HepG2 (cell line): ENCODE results near the gene CIAO3. TPM values are rescaled to one million over a fixed set of nuclear protein-coding genes. Genes with fewer than 3 reads are reported as not detected.

ENCODE experiments used
- AGO1 ChIP-seq: fragments of 200-400 bp; formaldehyde crosslinking; IDR thresholded peaks from 2 replicates; pipeline ENCODE4 v1.6.1; 2017; ENCODE audit warnings: mild to moderate bottlenecking, low read depth, low read length, moderate library complexity; ENCODE audit not compliant: poor library complexity, severe bottlenecking
- ATF3 ChIP-seq: sonication (generic); formaldehyde crosslinking; IDR thresholded peaks from 2 replicates; pipeline ENCODE4 v1.4.0; 2020; ENCODE audit warnings: missing genetic modification reagents
- ERF ChIP-seq: IDR thresholded peaks from 2 replicates; pipeline ENCODE4 v1.6.1; 2018; ENCODE audit warnings: missing biosample characterization, missing genetic modification reagents
- HDAC6 ChIP-seq: fragments of 200-600 bp; sonication (generic); IDR thresholded peaks from 2 replicates; pipeline ENCODE4 v1.7.0; 2017; ENCODE audit warnings: mild to moderate bottlenecking, antibody characterized with exemption, low read length, low read depth
- HNRNPLL ChIP-seq: fragments of 200-400 bp; formaldehyde crosslinking; IDR thresholded peaks from 2 replicates; pipeline ENCODE4 v1.6.1; 2017; ENCODE audit warnings: mild to moderate bottlenecking, low read depth, low read length; ENCODE audit not compliant: poor library complexity, severe bottlenecking
- HOXA9 ChIP-seq: sonication (generic); formaldehyde crosslinking; IDR thresholded peaks from 2 replicates; pipeline ENCODE4 v1.8.1; 2022; ENCODE audit warnings: missing genetic modification reagents, mild to moderate bottlenecking, moderate library complexity, borderline replicate concordance
- NFKB2 ChIP-seq: sonication (generic); formaldehyde crosslinking; IDR thresholded peaks from 2 replicates; pipeline ENCODE4 v1.4.0; 2020; ENCODE audit warnings: missing genetic modification reagents, borderline replicate concordance
- POLR2A ChIP-seq, 2 experiments: IDR thresholded peaks; 2 replicates each; pipeline ENCODE4 v1.6.1; 2011; ENCODE audit warnings: low read depth in 2 of 2, low read length in 2 of 2, mild to moderate bottlenecking in 1 of 2, moderate library complexity in 1 of 2; ENCODE audit not compliant: insufficient read depth in 1 of 2
- RCOR2 ChIP-seq: IDR thresholded peaks from 2 replicates; pipeline ENCODE4 v1.6.1; 2016; ENCODE audit warnings: missing biosample characterization, missing genetic modification reagents
- RORA ChIP-seq: sonication (generic); formaldehyde crosslinking; IDR thresholded peaks from 2 replicates; pipeline ENCODE4 v1.5.0; 2020; ENCODE audit warnings: mild to moderate bottlenecking, missing genetic modification reagents, moderate library complexity
- SRY ChIP-seq: sonication (generic); formaldehyde crosslinking; IDR thresholded peaks from 2 replicates; pipeline ENCODE4 v1.8.0; 2022; ENCODE audit warnings: mild to moderate bottlenecking, missing genetic modification reagents
- TEAD3 ChIP-seq: optimal IDR thresholded peaks from 2 replicates; pipeline ENCODE3; 2016; ENCODE audit warnings: borderline replicate concordance
- TFAP4 ChIP-seq: sonication (generic); IDR thresholded peaks from 2 replicates; pipeline ENCODE4 v1.6.1; 2016; ENCODE audit warnings: low read depth, borderline replicate concordance
- ZFP36 ChIP-seq: fragments of 150-350 bp; IDR thresholded peaks from 2 replicates; pipeline ENCODE4 v1.6.1; 2018; ENCODE audit warnings: borderline replicate concordance, low read length, low read depth; ENCODE audit not compliant: partially characterized antibody
- ZKSCAN5 ChIP-seq: sonication (generic); formaldehyde crosslinking; IDR thresholded peaks from 2 replicates; pipeline ENCODE4 v1.5.1; 2020; ENCODE audit warnings: mild to moderate bottlenecking, missing genetic modification reagents
- ZNF264 ChIP-seq: sonication (generic); formaldehyde crosslinking; IDR thresholded peaks from 2 replicates; pipeline ENCODE4 v1.4.0; 2020; ENCODE audit warnings: missing genetic modification reagents
- ZNF550 ChIP-seq: sonication (generic); formaldehyde crosslinking; IDR thresholded peaks from 2 replicates; pipeline ENCODE4 v1.4.0; 2020; ENCODE audit warnings: mild to moderate bottlenecking, missing genetic modification reagents, borderline replicate concordance
- polyA plus RNA-seq, 8 experiments: library from polyadenylated mRNA; depleted of rRNA in 3 of 8; stranded (reverse) in 7 of 8; unstranded in 1 of 8; fragments of >200 nt; fragmentation: Illumina TruSeq in 4 of 8; extraction: Trizol in 4 of 8; gene quantifications; 2 replicates each; pipeline versions ENCODE4 v1.2.1 to v1.2.3, GENCODE V29; 2011 to 2016; ENCODE audit warnings: low read depth in 4 of 8, missing spikeins in 1 of 8, mixed read lengths in 1 of 8; ENCODE audit not compliant: insufficient read depth in 1 of 8
- total RNA-seq, 5 experiments: library from RNA; depleted of rRNA; stranded (reverse); fragments of >200 nt; fragmentation: Illumina TruSeq; extraction: Trizol; gene quantifications; 2 replicates each; pipeline ENCODE4 v1.2.3, GENCODE V29; 2016; ENCODE audit warnings: low read depth in 1 of 5
- TF ChIP-seq, protein P1 (sequence below): sonication (generic); formaldehyde crosslinking; IDR thresholded peaks from 2 replicates; pipeline ENCODE4 v1.5.0; 2020; ENCODE audit warnings: mild to moderate bottlenecking, missing genetic modification reagents, borderline replicate concordance
- TF ChIP-seq, protein P2 (sequence below): IDR thresholded peaks from 2 replicates; pipeline ENCODE4 v1.6.1; 2016; ENCODE audit warnings: missing compliant biosample characterization, missing genetic modification reagents, borderline replicate concordance
- TF ChIP-seq, protein P3 (sequence below): sonication (generic); formaldehyde crosslinking; IDR thresholded peaks from 2 replicates; pipeline ENCODE4 v1.4.0; 2020; ENCODE audit warnings: missing genetic modification reagents

CIAO3 gene
- total and polyA plus RNA-seq, 2 of the 13 experiments (the other 11 are each of a cell fraction or from before 2014, with no cell fraction given) = 21.7 to 25.0 TPM

- TF ChIP-seq, protein P1, sequence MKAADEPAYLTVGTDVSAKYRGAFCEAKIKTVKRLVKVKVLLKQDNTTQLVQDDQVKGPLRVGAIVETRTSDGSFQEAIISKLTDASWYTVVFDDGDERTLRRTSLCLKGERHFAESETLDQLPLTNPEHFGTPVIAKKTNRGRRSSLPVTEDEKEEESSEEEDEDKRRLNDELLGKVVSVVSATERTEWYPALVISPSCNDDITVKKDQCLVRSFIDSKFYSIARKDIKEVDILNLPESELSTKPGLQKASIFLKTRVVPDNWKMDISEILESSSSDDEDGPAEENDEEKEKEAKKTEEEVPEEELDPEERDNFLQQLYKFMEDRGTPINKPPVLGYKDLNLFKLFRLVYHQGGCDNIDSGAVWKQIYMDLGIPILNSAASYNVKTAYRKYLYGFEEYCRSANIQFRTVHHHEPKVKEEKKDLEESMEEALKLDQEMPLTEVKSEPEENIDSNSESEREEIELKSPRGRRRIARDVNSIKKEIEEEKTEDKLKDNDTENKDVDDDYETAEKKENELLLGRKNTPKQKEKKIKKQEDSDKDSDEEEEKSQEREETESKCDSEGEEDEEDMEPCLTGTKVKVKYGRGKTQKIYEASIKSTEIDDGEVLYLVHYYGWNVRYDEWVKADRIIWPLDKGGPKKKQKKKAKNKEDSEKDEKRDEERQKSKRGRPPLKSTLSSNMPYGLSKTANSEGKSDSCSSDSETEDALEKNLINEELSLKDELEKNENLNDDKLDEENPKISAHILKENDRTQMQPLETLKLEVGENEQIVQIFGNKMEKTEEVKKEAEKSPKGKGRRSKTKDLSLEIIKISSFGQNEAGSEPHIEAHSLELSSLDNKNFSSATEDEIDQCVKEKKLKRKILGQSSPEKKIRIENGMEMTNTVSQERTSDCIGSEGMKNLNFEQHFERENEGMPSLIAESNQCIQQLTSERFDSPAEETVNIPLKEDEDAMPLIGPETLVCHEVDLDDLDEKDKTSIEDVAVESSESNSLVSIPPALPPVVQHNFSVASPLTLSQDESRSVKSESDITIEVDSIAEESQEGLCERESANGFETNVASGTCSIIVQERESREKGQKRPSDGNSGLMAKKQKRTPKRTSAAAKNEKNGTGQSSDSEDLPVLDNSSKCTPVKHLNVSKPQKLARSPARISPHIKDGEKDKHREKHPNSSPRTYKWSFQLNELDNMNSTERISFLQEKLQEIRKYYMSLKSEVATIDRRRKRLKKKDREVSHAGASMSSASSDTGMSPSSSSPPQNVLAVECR (CRISPR knock-in tag) = 0 out of 2 replicates have a peak, but pooled peaks have one; percentile 38
- TF ChIP-seq, protein P2, sequence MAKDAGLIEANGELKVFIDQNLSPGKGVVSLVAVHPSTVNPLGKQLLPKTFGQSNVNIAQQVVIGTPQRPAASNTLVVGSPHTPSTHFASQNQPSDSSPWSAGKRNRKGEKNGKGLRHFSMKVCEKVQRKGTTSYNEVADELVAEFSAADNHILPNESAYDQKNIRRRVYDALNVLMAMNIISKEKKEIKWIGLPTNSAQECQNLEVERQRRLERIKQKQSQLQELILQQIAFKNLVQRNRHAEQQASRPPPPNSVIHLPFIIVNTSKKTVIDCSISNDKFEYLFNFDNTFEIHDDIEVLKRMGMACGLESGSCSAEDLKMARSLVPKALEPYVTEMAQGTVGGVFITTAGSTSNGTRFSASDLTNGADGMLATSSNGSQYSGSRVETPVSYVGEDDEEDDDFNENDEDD (CRISPR knock-in tag) = peak; percentile 32; the same call in 1 of the 2 replicates
- no peak for TF ChIP-seq ZNF264 (CRISPR knock-in tag)
- 0 out of 2 replicates have a peak, but pooled peaks have one; percentile 21 for TF ChIP-seq SRY
- TF ChIP-seq, protein P3, sequence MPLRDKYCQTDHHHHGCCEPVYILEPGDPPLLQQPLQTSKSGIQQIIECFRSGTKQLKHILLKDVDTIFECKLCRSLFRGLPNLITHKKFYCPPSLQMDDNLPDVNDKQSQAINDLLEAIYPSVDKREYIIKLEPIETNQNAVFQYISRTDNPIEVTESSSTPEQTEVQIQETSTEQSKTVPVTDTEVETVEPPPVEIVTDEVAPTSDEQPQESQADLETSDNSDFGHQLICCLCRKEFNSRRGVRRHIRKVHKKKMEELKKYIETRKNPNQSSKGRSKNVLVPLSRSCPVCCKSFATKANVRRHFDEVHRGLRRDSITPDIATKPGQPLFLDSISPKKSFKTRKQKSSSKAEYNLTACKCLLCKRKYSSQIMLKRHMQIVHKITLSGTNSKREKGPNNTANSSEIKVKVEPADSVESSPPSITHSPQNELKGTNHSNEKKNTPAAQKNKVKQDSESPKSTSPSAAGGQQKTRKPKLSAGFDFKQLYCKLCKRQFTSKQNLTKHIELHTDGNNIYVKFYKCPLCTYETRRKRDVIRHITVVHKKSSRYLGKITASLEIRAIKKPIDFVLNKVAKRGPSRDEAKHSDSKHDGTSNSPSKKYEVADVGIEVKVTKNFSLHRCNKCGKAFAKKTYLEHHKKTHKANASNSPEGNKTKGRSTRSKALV (CRISPR knock-in tag) = peak; percentile 33; the same call in 1 of the 2 replicates
- TF ChIP-seq ZFP36 = peak; percentile 95
- TF ChIP-seq NFKB2 (CRISPR knock-in tag) = no peak
- no peak for TF ChIP-seq ZKSCAN5 (CRISPR knock-in tag)
- TF ChIP-seq AGO1 = peak; percentile 35
- no peak for TF ChIP-seq ATF3 (CRISPR knock-in tag)
- TF ChIP-seq HNRNPLL = peak; percentile 16
- TF ChIP-seq RORA (CRISPR knock-in tag) = no peak
- 0 out of 4 replicates have a peak, but pooled peaks of 1 of the 2 experiments have one; percentile 3 for TF ChIP-seq POLR2A (IDR thresholded peaks at IDR 0.05; ENCODE audit: insufficient read depth in 1 of 2, low read depth in 2 of 2, low read length in 2 of 2)
- no peak for TF ChIP-seq ERF (CRISPR knock-in tag)
- TF ChIP-seq RCOR2 = peak; percentile 17; the same call in 1 of the 2 replicates
- TF ChIP-seq TFAP4 = no peak
- no peak for TF ChIP-seq HDAC6
- TF ChIP-seq TEAD3 = peak; percentile 14
- no peak for TF ChIP-seq ZNF550 (CRISPR knock-in tag)
- no peak for TF ChIP-seq HOXA9
These were observed 14.1 kb downstream of the CIAO3 start, which contains the start of the genes CCDC78 and HAGHL (continued) for GRCh38 chr16:726438-727290.
